Central memory CD4-positive, alpha-beta T cell (primary cell): ENCODE measurements around the gene C8A.

Experiments used
- DNase-seq: peaks from one replicate; pipeline ENCODE4 v3.0.0; 2022

Gene C8A

GRCh38 chr1:56838759-56839158 lies 15.8 kb upstream of the C8A start:
- DNase-seq: no peak

- DNase-seq: no peak
These were observed 11.1 kb upstream of the C8A start for GRCh38 chr1:56843544-56843943.

GRCh38 chr1:56844545-56845136 lies 10.0 kb upstream of the C8A start:
- no peak for DNase-seq

GRCh38 chr1:56845343-56845742 lies 9.3 kb upstream of the C8A start:
- DNase-seq: no peak

DNA sequence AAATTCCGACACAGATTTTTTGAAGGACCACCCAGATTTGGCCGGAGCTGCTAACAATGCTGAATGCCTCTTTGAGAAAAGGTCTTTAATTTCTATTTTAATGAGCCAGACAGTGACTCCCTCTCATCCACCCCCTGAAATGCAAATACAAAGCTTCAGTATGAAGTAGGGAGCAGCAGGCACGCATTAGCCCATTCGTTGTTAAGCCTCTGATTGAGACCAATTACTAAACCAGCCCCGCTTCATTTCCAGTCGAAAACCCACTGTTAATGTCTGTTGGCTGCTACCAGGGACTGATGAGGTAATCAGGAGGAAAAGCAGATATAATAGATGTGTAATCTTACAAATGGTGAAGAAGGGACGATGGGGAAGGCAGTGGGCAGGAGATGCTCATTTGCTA lies 4.8 kb upstream of the C8A start:
- DNase-seq: no peak

DNA sequence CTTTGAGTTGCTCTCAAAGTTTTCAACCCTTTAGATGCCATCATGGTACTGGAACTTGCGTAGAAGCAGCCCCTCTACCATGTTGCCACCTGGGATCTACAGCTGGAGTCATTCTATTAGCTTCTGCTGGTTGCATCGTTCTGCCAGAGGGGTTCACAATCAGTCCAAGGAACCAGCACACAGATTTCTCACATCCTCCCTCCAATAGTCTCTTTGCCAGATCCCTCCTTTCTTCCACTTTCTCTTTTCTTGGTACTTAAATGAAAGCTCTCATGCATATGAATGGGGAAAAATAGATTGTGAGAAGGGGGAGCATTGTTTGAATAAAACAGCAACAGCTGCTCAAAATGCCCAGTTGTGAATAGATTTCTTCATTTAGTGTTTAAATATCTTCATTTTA lies 4.2 kb upstream of the C8A start:
- DNase-seq: no peak

DNA sequence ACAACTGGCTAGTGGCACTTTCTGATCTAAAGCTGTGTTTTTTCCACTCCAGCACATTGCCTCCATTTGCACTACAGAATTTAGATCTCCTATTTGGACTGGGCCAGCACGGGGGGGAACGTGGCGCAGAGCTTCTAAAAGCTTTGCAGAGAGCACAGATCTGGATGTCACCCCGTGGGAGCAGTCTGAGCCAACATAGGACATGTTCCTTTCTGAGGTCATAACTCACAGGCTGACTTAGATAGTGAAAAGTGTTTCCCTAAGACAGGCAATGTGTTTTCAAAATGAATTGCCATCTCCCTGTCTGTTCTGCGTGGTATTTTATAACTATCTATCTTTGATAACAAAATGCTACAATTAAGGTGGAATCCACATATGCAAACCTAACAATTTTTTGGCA lies 3.7 kb upstream of the C8A start:
- no peak for DNase-seq

DNA sequence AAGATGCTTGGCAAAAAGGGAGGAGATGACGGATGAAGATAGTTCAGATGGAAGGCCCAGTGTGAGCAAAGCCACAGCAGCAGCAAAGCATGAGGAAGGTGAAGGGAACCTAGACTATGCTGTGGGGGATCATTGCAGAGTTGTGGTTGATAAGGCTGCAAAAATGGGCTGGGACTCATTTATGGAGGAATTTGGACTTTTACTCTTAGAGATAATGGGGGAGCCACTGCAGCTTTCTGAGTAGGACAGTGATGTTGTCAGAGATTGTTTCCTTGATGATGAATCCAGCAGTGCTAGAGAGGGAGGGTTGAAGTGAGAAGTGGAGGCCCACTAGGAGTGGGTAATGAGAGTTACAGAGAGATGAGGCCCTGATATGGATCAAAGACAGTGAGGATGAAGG lies 2.1 kb upstream of the C8A start:
- DNase-seq: no peak

GRCh38 chr1:56855190-56855589 lies 593 bp downstream of the C8A start:
- no peak for DNase-seq

DNA sequence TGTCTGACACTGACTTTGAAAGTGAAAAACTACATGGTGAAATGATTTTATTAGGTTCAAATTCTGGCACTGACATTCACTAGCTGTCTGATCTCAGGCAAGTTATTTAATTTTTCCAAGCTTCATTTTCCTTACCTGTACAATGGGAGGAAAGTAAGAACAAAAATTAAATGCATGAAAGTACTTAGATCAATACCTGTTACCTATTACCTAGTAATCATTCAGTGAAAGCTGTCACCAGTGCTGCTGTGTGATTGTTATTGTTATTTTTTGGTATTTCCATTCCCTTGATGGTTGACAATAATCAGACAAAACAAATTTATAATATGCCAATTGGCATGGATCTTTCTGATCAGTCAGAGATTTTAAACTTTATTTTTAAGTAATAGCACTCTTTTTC lies 1.6 kb downstream of the C8A start:
- no peak for DNase-seq

DNA sequence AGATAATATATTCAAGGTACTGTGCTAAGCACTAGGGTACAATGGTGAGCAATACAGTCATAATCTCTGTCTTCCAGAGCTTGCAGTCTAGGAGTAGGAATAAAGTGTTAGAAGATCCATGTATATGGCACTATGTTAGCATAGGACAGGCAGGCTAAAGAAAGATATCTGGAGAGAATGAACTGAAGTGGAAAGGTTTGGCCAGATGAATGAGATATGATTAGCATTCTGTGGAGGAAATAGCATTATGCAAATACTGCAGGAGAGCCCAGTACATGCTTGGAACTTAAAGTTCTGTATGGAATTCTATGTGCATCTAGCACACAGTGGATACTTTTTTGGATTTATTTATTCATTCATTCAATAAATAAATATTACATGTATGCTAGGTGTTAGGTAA lies 4.7 kb downstream of the C8A start:
- no peak for DNase-seq

DNA sequence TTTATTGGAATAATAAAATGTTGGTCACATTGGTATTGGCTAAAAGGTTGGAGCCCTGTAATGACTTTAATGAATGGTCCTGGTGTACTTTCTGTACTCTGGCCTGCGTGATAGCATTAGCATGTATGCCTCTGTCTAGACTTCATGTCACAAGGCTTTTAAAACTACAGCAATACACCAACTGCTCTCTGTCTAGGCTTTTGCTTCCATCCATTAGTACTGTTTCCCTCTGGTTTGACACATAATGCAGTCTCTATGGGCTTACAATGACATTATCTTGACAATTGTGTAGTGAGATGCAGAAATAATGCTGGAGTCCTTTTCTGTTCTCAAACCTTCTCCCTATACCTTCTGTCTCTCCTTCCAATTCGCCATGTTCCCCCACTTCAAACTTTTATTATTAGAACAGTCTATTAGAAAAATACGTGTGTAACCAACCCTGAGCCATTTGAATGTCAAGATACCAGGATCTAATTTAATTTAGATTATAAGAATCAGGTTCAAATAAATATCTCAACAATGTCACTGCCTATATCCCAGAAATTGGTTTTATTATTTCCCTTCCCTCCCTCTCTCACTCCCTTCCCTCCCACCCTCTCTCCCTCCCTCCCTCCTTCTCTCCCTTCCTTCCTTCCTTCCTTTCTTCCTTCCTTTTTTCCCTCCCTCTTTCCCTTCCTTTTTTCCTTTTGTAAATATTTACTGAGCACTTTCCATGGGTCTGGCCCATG lies 8.8 kb downstream of the C8A start:
- DNase-seq: no peak

DNA sequence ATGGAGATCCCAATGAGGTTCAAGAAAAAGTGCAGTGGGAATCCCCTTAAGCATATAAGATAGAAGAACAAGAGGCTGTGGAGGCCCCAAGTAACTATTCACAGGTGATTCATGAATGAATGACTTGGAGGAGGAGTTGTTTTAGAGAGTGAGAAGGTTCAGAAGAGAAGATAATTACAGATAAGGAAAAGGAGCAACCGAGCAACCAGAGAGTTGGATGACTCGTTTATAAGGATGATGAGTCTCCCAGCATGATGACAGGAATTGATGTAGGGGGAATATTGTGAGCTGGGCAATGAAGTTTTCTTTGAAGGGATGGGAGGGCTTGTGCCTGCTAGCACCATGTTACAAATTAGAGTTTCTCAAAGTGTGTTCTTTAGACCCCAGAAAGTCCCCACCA lies 9.8 kb downstream of the C8A start:
- DNase-seq: no peak

GRCh38 chr1:56866656-56867055 lies 12.1 kb downstream of the C8A start:
- DNase-seq: no peak

GRCh38 chr1:56867491-56867890 lies 12.9 kb downstream of the C8A start:
- DNase-seq: no peak

GRCh38 chr1:56868761-56869160 lies 14.2 kb downstream of the C8A start:
- DNase-seq: no peak

- no peak for DNase-seq
These were observed 18.0 kb downstream of the C8A start for GRCh38 chr1:56872597-56872996.

GRCh38 chr1:56873213-56873612 lies 18.6 kb downstream of the C8A start:
- DNase-seq: no peak

DNA sequence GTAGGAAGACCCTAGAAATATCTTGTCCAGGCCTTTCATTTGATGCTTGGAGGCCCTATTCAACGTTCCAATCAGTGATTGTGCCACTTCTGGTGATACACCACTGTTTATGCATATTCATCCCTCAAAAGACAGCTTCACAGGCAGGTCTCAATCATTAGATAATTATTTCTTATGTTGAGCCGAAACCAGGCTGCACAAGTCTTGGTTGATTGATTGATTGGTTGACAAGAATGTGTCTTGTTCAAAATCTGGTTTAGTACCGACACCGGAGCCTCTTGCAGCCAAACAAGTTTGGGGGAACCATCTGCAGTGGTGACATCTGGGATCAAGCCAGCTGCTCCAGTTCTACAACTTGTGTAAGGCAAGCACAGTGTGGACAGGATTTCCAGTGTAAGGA lies 20.1 kb downstream of the C8A start:
- DNase-seq: no peak

DNA sequence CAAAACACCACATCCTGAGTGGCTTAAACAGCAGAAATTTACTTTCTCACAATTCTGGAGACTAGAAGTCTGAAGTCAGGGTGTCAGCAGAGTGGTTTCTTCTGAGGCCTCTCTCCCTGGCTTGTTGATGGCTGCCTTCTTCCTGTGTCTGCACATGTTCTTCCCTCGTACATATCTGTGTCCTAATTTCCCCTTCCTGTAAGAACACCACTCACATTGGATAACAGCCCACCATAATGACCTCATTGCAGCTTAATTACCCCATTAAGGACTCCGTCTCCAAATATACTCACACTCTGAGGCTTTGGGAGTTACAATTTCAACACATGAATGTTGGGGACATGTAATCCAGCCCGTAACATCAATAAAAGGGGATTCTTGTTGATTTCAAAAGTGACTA lies 23.4 kb downstream of the C8A start:
- no peak for DNase-seq

DNA sequence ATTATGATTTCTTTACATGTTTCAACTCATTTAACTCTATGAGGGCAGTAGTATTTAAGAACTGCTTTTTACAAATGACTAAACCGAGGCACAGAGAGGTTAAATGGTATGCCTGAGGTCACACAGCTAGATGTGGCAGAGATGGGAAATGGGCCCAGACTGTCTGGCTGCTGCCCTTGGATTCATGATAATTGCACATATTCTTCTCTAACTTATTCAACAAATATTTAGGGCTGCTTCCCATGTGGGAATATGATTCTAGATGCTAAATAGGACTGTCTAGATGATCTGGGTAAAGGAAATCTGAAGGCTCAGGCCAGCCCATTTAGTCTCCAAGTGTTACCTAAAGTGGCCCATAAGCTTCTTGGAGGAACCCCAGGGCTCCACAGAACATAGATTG lies 26.2 kb downstream of the C8A start:
- DNase-seq: no peak

- no peak for DNase-seq
These were observed 26.8 kb downstream of the C8A start for GRCh38 chr1:56881417-56881816.

DNA sequence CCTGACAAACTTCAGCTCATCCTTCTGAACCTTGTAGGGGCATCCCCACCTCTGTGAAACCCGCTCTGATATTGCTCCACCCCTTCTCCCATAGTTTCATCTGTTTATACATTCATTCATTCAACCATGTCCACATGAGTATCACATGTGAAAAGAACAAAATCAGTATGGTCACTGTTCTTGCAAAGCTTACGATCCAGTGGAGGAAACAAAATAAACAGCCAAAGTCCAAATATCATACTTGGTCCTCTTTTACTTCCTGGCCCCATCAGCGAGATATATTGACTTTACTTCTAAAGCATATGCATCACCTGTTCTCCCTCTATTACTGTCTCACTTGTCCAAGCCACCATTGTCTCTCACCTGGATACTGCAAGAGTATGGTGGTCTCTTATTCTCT lies 35.6 kb downstream of the C8A start:
- DNase-seq: no peak

DNA sequence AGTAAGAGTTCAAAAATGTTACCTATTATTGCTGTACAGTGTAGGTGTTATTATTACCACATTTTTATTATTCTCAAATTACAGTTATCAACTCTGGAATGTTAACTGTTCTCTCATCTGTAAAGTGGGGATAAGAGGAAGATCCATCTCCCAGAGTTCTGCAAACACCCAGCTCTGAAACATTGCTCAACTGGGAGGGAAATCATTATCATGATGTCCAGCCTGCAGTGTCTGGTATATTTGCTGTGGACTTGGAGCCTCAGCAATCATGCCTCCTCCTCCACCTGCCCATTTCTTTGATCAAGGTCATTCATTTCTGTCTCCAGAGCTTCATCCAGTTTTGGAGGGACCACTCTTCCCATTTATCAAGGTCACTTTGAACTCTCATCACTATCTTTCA lies 39.4 kb downstream of the C8A start:
- no peak for DNase-seq
